LNCaP clone FGC (cell line): ENCODE measurements around the gene D2HGDH.
"Not testable (repeated sequence)": the region's sequence is repeated elsewhere in the genome, so short reads cannot be mapped to it uniquely, and the experiment has no call there.

Experiments used
- DNase-seq: peaks from one replicate; pipeline ENCODE4 v3.0.0-alpha.2; 2011; ENCODE audit warnings: low read depth
- H3K4me3 ChIP-seq: 2 replicates; pipeline ENCODE4 v1.5.1; 2011; ENCODE audit warnings: mild to moderate bottlenecking, low read depth, low read length, control low read depth
- CTCF ChIP-seq: IDR thresholded peaks from 2 replicates; pipeline ENCODE4 v1.5.1; 2012; ENCODE audit warnings: mild to moderate bottlenecking; ENCODE audit not compliant: control insufficient read depth, insufficient read depth; ENCODE audit errors: extremely low read depth

The D2HGDH gene

GRCh38 chr2:241732513-241733186 is 1.8 kb upstream of the D2HGDH start:
- peak; percentile 46 for TF ChIP-seq CTCF
- not testable (repeated sequence) for DNase-seq, H3K4me3 ChIP-seq

- H3K4me3 ChIP-seq, result peak overlapping the region; percentile 47
- no peak for DNase-seq
- no peak for TF ChIP-seq CTCF
Measured at GRCh38 chr2:241733391-241734207, 831 bp upstream of the D2HGDH start.

- peak overlapping the region; percentile 47 for H3K4me3 ChIP-seq
- no peak for DNase-seq
- no peak for TF ChIP-seq CTCF
Measured at GRCh38 chr2:241734208-241734466, 293 bp upstream of the D2HGDH start.

- no peak for DNase-seq
- no peak overlapping the region for H3K4me3 ChIP-seq
- no peak for TF ChIP-seq CTCF
Measured at GRCh38 chr2:241736111-241736510, 1.7 kb downstream of the D2HGDH start.

- no peak for TF ChIP-seq CTCF
- H3K4me3 ChIP-seq, result no peak overlapping the region
- no peak for DNase-seq
Measured at GRCh38 chr2:241738040-241738686, 3.7 kb downstream of the D2HGDH start.

GRCh38 chr2:241739177-241739576 is 4.7 kb downstream of the D2HGDH start:
- DNase-seq, result no peak
- TF ChIP-seq CTCF, result no peak
- no peak overlapping the region for H3K4me3 ChIP-seq
